ENCODE measurements around the gene NDST1.
A peak's percentile ranks its signal among the peaks of the same experiment; 100 is the strongest.
"Not testable (repeated sequence)": the region's sequence is repeated elsewhere in the genome, so short reads cannot be mapped to it uniquely, and the experiment has no call there.

The NDST1 gene

DNA sequence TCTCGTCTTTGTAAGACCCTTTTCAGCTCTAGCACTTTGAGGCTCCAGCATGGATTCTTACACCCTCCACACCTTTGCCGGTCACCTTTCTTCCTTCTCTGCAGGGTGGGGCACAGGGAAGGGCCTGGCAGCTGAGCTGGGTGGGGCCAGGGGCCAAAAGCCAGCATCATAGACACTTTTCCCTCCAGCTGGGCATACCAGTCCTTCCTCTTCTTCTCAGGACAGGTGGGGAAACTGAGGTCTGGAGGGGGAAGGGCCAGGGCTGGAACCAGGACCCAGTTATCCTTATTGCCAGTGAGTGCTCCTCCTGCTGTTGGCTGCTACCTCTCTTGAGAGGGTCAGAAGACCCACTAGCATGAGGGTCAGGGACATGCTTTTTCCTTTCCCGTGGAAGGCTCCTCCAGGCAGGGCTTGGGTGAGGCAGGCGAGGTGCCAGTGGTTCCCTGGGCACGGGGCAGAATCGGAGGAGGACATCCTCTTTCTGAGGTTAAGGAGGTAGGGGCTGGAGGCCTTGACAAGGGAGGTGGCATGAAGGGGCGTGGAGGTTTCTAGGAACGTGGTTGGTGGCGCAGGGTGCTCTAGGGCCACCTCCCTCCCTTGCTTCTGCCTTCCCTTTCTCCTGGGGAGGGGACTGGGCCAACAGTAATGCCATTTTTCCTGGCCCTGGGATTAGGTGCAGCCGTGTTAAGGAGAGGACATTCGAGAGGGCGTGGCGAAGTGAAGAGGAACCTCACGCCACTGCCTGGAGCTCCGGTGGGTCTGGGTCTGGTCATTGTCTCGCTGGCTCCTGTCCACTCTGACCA is at the start of gene NDST1:
TSS of gene NDST1 (plus strand) at position 658 of the 803 bp plus-strand sequence. CDS start 13,124 bp downstream, outside the sequence.
- no peak for DNase-seq

DNA sequence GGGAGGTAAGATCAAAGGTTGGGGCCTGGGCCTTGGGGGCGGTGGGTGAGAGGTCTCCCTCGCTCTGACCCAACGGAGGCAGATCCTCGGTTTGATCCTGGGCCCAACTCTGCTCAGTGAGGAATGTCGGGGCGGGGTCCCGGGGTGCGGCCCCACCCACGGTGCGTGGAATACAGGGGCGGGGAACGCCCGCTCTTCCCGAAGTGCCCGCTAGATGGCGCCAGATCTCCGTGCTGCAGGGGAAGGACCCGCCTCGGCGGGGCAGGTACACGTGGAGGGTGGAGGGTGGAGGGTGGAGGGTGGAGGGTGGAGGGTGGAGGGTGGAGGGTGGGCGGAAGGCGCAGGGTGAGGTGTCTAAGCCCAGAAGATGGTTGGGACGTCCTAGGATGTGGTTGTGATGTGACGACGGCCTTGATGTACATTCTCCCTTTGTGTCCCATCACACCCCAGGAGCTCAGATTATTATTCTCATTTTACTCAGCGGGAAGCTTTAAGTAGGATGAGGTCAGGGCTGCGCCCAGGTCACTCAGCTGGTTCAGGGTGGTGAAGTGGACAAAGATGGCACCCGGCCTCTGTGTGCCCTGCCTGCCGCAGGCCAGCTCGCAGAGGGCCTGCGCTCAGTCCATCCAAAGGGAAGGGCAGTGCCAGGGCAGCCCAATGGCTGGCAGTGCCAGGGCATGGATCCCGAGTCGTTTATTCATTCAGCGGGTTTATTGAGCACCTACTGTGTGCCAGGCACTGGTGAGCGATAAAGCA is 49.0 kb upstream of the NDST1 start:
- DNase-seq: peak; percentile 50

DNA sequence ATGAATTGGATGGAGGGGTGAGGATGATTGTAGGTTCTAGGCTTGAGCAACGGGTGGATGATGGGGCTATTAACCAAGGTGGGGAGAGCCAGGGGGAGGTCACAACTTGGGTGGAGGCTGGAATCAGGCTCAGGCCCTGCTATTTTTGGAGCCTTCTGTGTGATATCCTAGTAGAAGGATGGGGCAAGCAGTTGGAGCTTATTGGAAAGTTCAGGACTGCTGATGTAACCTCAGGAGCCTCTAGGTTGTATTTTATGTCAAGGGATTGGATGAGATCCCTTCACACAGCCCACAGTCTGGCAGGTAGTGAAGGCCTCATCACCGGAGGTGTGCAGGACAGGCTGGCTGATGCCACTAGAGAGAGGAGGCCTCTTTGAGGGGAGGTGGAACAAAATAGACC is 47.1 kb upstream of the NDST1 start:
- DNase-seq: no peak

DNA sequence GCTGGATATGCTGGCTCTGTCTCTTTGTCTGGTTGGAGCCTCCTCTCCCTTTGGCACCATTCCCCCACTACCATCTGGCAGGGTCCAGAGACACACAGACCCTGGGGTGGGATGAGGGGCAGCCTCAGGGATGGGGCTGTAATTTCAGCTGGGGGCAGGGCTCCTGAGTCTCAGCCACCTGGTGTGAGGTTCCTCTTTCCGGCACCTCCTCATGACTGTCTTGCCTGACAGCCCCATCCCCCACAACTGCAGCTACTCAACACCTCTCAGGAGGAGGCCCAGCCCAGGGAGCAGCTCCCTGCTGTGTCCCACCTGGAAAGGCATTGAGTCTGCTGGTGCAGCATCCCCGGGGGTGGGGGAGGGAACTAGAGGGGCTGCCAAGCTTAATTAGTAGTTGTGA is 46.7 kb upstream of the NDST1 start:
- no peak for DNase-seq

DNA sequence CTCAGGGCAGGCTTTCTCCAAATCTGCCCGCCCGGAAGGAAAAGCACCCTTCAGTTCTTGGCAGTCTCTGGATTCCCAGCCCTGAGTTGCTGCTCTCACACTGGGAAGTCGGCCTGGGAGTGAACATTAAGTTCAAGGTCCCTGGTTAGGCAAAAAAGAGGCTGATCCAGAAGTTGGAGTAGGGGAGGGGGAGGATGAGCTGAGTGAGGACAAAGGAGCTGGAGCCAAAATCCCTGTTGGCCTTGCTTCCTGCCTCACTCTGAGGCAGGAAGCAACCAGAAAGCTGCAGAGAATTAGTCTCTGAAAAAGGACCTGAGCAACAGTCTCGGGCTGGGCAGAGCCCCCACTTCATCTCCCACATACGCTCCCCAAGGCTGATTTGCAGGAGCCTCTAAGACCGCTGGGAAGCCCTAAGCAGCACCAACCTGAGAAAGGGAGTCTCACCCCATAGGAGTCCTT is 43.3 kb upstream of the NDST1 start:
- DNase-seq: no peak

DNA sequence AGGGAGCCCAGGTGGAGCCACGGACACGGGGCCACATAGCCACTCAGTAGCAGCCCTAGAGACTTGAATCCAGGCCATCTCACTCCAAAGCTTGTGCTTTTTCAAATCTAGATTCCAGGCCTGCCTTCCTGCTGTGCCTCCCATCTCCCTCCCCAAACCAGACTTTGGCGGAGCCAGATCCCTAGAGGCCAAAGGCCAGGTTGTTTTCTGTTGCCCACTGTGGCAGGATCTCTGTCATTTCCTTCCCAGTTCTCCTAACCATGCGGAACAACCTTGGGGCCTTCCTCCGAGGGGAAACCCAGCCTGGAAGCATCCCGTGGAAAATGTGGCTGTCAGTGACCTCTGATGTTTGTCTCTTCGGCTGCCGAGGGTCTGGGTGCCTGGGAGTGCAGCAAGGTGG is 42.0 kb upstream of the NDST1 start:
- DNase-seq: no peak

DNA sequence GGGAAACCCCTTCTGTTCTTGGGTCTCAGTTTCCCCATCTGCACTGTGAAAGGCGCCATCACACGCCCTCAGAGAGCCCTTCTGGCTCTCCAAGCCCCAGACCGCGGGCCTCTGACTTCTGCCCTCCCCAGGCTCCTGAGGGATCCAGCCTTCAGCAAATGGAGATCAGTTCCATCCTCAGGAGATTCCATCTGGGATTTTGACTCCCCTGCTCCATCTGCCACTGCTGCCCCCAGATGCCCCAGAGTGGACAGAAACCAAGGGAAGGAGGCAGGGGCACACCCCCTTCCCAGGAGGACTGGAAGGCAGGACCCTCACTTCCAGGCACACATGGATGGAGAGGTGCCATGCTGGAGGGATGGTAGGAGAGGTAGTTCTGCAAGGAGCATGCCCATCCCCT is 39.7 kb upstream of the NDST1 start:
- DNase-seq: no peak

DNA sequence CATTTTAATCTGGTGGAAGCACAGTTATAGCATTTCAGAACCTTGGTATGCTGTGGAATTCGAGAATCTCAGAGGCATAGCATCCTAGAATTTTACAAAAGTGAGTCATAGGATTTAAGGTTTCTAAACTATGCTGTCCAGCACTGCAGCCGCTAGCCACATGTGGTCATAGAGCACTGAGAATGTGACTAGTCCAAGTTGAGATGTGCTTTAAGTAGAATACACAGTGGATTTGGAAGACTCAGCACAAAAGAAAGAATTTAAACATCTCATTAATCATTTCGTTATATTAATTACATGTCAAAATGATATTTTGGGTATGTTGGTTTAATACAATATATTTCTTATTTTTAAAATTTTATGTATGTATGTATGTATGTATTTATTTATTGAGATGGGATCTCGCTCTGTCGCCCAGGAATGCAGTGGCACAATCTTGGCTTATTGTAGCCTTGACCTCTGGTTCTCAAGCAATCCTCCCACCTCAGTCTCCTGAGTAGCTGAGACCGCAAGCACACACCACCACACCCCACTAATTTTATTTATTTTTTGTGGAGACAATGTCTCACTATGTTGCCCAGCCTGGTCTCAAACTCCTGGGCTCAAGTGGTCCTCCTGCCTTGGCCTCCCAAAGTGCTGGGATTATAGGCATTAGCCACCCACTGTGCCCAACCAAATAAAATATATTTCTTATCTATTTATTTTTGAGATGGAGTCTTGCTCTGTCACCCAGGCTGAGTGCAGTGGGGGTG is 38.0 kb upstream of the NDST1 start:
- peak; percentile 99 for DNase-seq

DNA sequence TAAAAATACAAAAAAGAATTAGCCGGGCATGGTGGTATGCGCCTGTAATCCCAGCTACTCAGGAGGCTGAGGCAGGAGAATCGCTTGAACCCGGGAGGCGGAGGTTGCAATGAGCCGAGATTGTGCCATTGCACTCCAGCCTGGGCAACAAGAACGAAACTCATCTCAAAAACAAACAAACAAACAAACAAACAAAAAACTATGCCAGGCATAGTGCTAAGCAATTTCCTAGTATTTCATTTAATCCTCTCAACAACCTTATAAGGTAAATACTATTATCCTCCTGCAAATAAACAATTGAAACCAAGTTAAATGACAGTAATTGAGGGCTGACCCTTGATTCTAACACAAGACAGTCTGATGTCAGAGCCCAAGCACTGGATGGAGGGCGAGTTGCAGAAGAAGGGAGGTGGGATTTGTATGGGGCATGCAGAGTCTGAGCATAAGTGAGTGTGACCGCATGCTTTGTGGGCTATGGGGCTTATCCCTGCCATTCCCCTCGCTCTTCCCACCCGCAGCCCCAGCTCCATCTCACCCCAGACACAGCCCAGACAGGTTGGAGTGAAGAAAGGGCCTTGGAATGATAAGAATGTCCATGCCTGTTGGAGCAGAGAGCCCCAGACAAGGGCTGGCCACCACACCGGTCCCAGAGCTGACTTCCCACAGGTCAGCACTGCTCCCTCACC is 34.1 kb upstream of the NDST1 start:
- peak; percentile 32 for DNase-seq

DNA sequence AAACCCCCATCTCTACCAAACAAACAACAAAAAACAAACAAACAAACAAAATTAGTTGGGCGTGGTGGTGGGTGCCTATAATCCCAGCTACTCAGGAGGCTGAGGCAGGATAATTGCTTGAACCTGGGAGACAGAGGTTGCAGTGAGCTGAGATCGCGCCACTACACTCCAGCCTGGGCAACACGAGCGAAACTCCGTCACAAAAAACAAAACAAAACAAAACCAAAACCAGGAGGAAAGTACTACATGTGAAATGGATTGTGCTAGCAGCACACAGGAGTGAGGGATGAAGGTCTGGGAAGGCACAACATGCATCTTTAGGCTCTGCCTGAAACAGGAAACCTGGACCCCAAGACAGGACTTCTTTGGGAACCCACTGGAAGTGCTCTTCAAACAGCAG is 31.4 kb upstream of the NDST1 start:
- not testable (repeated sequence) for DNase-seq

DNA sequence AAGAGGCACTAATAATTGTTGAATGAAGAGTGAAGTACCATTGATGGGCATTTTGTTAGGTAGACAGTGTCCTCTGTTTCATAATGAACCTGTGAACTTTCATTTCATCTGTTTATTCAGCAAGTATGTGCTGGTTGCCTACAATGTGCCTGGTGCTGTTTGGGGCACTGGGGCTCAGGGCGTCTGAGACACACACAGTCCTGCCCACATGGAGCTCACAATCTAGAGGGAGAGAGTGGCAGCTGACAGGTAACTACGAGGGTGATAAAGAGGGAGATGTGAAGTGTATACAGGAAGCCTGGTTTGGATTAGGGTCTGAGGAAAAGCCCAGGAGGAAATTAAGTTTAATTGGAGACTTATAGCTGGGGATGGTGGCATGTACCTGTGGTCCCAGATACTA is 28.5 kb upstream of the NDST1 start:
- DNase-seq: no peak

DNA sequence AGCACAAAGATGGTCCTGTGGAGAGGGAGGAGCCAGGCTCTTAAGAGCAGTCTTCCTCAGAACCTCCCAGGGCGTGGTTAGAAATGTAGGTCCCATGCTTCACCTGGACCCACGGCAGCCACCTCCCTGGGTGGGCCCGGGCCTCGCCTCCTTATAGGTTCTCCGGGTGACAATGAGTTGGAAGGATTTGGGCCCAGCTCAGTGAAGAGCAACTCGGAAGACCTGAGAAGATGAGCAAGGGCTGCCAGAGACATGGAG is 26.3 kb upstream of the NDST1 start:
- no peak for DNase-seq

DNA sequence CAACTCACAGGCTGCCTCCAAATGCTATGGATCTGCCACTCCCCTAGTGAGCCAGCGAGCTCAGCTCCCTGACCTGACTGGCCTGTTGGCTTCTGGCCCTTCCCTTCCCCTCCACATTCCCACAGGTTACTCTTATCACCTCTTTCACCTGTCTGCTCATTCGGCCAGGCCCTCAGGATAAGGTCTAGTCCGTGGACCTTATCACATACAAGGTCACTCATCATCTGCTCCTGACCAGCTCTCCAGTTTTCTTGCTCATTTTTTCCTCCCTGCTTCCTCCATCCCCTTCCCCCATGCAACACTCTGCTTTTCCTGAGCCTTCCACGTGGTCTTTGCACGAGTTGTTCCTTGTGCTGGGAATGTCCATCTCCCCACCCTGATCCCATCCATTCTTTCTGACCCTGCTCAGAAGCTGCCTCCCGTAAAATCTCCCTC is 25.9 kb upstream of the NDST1 start:
- no peak for DNase-seq

DNA sequence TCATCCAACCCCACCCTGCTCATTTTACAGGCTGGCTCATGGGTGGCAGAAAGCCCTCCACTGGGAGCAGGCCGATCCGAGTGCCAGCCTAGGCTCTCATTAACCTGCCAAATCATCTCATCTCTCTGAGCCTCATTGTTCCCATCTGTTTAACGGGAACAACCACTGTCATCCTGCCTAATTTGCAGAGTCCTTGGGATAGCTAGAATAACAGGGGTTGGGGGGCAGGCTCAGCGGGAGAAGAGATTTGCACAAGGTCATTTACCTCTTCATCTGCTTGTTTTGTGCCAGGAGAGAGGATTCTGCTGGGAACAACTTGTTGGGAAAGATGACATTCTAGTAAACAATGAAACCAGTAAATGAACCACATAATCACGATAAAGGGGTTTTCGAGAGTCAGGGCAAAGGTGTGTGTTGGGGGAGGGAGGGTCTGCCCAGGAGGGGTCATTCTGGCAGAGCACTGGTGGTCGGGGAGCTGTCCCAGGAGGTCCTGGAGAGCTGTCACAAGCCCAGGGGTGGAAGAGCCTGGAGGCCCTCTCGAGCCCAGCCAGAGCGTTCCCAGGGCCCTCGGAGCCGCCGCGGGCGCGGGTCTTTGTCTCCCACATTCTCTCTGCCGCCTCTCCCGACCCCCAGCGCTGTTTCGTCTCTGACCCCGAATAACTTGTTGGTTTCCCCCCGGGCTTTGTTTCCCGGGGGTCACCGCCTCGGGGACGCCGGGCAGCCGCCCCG is 22.8 kb upstream of the NDST1 start:
- no peak for DNase-seq

DNA sequence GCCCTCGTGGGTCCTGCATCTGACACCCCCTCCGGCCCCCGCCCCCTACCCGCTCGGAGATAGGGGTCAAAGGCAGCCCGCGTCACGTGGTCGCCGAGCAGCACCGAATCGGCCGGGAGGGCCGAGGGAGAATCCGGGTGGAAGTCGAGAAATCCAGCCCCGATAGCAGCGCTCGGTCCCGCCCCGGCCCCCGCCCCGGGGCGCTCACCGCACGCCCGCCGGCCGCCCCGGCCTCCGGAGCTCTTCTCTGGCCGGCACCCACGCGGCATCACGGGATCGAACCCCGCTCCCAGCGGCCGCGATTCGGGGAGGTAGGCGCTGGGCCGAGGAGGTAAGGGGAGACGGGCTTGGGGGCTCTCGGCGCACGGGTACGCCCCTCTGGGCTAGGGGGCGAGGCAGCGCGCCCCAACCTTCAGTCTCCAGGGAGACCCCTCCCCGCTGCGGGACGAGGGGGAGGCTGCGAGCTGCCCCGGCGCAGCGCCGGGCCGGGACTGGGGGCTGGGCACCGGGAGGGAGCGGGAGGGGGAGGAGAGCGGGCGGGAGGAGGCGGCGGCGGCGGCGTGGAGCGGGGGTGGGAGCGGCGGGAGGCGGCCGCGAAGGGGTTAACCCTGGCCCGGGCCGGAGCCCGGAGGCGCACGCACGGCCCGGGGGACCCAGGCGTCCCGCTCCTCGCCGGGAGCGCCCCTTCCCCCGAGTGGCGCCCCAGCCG is 22.1 kb upstream of the NDST1 start:
- peak; percentile 38 for DNase-seq

DNA sequence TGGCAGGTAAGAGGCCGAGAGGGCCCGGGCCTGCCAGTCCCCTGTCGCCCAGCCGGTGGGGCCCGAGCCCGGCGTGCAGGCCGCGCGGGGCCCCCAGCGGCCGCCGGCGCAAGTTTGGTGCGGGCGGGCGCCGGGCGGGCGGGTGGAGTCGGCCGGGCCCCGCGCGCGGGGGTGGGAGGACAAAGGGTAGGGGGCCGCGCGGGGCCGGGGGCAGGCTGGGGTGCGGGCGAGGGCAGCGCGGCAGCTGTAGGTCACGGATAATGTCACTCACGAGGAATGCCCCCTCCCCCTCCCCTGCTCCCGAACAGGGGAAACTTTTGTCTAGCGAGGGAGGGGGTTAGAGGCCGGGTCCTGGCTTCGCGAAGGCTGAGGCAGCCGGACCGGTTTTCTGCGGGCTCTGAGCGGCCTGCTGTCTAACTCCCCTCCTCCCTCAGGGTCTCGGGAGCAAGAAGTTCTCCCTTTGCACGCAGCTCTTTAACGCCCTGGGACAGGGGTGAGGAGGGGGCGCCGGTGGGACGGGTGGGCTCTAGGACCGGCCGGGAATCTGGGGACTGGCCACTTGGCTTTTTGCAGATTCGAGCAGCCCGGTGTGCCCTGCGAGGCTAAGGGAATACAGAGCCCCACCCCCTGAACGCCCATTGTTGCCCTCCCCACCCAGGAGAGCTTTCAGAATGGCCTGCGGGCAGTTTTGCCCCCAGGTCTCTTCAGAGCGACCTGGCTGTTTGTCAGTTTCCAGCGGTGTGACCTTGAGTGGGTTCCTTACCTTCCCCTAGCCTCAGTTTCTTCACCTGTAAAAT is 21.3 kb upstream of the NDST1 start:
- DNase-seq: no peak

DNA sequence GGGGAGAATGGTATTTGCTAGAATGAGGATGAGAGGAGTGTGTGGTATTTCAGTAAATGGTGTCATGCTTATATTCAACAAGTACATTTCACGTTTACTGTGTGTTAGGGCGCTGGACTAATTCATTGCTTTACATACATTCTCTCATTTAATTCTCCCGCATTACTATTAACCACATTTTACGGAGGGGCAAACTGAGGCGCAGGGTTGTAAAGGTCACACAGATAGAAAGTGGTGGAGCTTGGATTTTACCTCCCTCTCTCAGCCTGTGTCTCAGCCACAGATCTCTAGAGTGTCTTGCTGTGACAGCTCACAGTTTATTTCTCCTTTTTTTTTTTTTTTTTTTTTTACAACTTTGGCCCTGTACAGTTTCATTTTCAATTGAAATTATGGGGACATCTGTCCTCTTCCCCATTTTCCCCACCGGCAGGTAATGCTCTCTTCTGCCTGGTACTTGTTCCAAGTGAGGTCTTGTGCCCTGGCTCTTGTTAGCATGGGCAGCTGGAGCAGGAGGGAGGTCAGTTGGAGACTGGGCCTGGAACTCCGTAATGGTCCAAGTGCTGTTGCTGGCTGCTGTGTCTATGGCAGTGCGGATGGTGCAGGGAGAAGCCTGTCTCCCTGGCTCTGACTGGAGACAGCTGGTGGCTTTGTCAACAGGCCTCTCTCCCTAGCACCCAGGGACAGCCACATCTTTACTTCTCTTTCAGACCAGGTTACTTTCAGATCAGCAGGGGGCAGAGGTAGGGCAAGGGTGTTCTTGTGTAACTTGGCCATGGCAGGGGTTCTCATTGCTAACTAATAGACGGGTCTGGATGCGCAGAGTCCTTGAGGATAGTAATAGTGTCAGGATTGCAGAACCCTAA is 20.5 kb upstream of the NDST1 start:
- peak; percentile 57 for DNase-seq

DNA sequence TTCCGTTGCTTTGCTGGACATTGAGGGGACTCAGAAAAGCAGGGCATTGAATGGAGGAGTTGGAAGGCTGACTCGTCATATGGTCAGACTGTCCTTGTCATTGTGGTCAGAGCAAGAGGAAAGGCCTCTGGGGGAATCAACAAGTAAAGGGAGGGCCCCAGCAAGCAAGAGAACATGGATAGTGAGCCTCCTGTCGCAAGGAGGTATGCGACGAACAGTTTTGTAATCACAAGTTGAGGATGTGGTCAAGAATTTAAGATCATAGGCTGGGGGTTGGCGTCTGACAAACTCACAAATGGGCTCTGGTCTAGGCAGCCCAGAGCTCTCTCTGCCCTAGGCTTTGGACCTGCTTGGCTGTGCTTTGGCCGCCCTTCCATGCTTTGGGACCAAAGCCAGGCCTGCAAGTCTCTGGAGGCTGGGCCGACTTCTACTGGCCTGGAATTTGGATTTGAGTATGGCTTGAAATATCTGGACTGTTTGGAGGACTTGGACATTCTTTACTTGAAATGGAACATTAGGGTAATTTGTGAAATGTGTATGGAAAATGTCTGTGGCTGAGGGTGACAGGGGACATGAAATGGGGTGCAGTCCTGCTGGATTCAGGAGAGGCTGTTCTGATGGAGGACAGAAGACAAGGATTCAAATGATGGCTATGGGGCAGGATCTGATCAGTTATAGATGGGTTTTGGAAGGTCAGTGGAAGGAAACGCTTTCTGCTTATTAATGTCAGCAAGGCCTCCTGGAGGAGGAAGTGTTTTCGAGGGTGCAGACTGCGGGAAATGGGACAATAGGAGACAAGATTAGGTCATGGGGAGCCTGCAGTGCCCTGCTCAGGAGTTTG is 19.2 kb upstream of the NDST1 start:
- DNase-seq: peak; percentile 63

Measured in HCEC 1CT (cell line).